ENCODE results near the gene PTPRT. TPM values are rescaled to one million over a fixed set of nuclear protein-coding genes. Genes with fewer than 3 reads are reported as not detected.

Gene PTPRT
- total and polyA plus RNA-seq, 10 of the 15 experiments (the other 5 are each of a cell fraction or from before 2014, with no cell fraction given) = not detected

DNA sequence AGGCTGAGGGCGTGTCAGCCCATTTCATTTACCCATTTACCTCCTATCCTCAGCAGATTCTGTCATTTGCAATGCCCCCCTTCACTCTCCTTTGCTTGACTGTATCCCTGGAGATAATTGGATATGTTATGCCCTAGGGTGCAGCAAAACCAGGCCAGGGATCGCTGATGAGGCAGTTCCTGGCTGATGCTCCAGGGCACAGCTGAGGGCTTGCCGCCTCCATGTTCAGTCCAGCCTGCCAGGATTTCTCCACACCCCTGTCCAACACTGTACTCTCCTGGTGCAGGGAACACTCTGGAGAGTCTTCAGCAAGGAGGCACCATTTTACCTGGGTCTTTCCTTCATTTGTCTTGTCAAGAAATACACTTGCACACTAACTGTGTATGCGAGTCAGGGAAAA lies 1039.5 kb downstream of the PTPRT start:
- H3K79me2 ChIP-seq (ENCODE audit: control insufficient read depth, insufficient read depth, low read length) = no peaks in the 10 kb centered on the region
- ATAC-seq = no peak
- SMC1A ChIA-PET (ENCODE audit: uncharacterized antibody, unreplicated experiment) = no interaction called here
- H3K9me3 ChIP-seq (replicated peaks; ENCODE audit: control insufficient read depth, insufficient read depth, low read length) = no peaks in the 10 kb centered on the region
- no peak overlapping the region for H3K9ac ChIP-seq (ENCODE audit: control insufficient read depth, insufficient read depth, low read length)
- TF ChIP-seq BCLAF1 (IDR thresholded peaks at IDR 0.05) (no peak), NFXL1 (IDR thresholded peaks at IDR 0.05; ENCODE audit: borderline replicate concordance) (no peak), SREBF2 (IDR thresholded peaks at IDR 0.05; ENCODE audit: low read length) (no peak), NR2F1 (conservative IDR thresholded peaks at IDR 0.05) (no peak), NRF1 (conservative IDR thresholded peaks at IDR 0.05; ENCODE audit: low read depth, low read length) (no peak), IKZF2 (IDR thresholded peaks at IDR 0.05) (no peak), RAD21 (IDR thresholded peaks at IDR 0.05; ENCODE audit: insufficient read depth, low read depth, low read length) (no peak), CTCF (IDR thresholded peaks at IDR 0.05 in 2 of 3, conservative IDR thresholded peaks at IDR 0.05 in 1 of 3; ENCODE audit: control insufficient read depth in 2 of 3, extremely low read depth in 1 of 3, insufficient read depth in 1 of 3, low read depth in 3 of 3, low read length in 3 of 3) (no peak), ZNF384 (IDR thresholded peaks at IDR 0.05; ENCODE audit: borderline replicate concordance, low read depth, low read length) (no peak), ATF2 (IDR thresholded peaks at IDR 0.05; ENCODE audit: low read length) (no peak), SRF (IDR thresholded peaks at IDR 0.05; ENCODE audit: low read depth in 2 of 2, low read length in 2 of 2) (no peak), USF1 (IDR thresholded peaks at IDR 0.05; ENCODE audit: borderline replicate concordance, extremely low read length, insufficient read depth, low read depth, low read length) (no peak)
- TF ChIP-seq, protein P1, sequence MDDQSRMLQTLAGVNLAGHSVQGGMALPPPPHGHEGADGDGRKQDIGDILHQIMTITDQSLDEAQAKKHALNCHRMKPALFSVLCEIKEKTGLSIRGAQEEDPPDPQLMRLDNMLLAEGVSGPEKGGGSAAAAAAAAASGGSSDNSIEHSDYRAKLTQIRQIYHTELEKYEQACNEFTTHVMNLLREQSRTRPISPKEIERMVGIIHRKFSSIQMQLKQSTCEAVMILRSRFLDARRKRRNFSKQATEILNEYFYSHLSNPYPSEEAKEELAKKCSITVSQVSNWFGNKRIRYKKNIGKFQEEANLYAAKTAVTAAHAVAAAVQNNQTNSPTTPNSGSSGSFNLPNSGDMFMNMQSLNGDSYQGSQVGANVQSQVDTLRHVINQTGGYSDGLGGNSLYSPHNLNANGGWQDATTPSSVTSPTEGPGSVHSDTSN (IDR thresholded peaks at IDR 0.05; ENCODE audit: insufficient replicate concordance, low read depth, low read length) = no peak
- intact Hi-C loops (cut with micrococcal nuclease; ENCODE audit: unreplicated experiment) (no loop called here), in situ Hi-C loops (cut with MboI) (no loop called here)
- H3K4me3 ChIP-seq = no peak overlapping the region
- no peaks in the 10 kb centered on the region for H3K27me3 ChIP-seq (replicated peaks in 1 of 2; ENCODE audit: control insufficient read depth in 2 of 2, insufficient read depth in 2 of 2, low read length in 1 of 2)
- no peak overlapping the region for H3K4me2 ChIP-seq (ENCODE audit: control insufficient read depth, insufficient read depth)
- H3K36me3 ChIP-seq (ENCODE audit: control insufficient read depth in 2 of 2, insufficient read depth in 2 of 2, low read length in 1 of 2) = no peaks in the 10 kb centered on the region
- RAD21 ChIA-PET (ENCODE audit: unreplicated experiment) = interaction anchor here (0.7 kb wide), 1 partner anchor 12 kb away, joined by 3 read pairs; no protein-coding TSS in a partner anchor
- POLR2A ChIA-PET = no interaction called here
- CTCF ChIA-PET = interaction anchor here (1.1 kb wide), 1 partner anchor 11 kb away, joined by 3 read pairs; no protein-coding TSS in a partner anchor
- no peak for FAIRE-seq
- no peak for DNase-seq (ENCODE audit: low read depth, low spot score)
- no peaks in the 10 kb centered on the region for H3K4me1 ChIP-seq (ENCODE audit: control insufficient read depth, insufficient read depth, low read length)
- WGBS (ENCODE audit: insufficient coverage, insufficient replicate concordance, low lambda C conversion rate, missing lambda C conversion rate) = 49% methylated on average over 4 of the region's 4 CpGs
- H2AFZ ChIP-seq (ENCODE audit: control insufficient read depth, low read depth, low read length) = no peak overlapping the region
- H3K27ac ChIP-seq (ENCODE audit: control insufficient read depth, insufficient read depth) = no peak overlapping the region
- BruUV-seq (replicated peaks) = no TSS peak
- no peaks in the 10 kb centered on the region for H4K20me1 ChIP-seq (ENCODE audit: control insufficient read depth, insufficient read depth)
